Inferior parietal cortex (tissue), 1 donor: ENCODE measurements around the gene TBC1D8.
A peak's percentile ranks its signal among the peaks of the same experiment; 100 is the strongest.

Experiments
- DNase-seq: peaks from one replicate; pipeline ENCODE4 v3.0.0-alpha.2; 2016; ENCODE audit errors: extremely low spot score

TBC1D8 gene

DNA sequence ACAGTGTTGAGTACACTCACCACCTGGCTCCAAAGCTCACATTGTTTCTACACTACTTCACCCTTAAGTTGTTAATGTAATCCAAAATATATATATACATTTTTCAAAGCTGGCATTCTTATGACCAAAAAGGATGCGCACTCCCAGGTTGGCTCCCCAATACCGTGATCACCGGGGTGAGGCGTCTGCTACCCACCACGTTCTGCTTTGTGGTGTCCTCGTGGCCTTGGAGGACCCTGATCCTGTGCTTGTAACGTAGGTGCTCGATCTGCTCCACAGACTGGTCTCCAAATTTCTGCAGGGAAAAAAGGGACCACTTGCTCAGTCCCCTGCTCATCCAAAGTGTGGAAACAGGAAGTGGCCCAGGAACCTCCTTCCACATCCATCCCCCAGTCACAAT lies 123.3 kb downstream of the TBC1D8 start:
- DNase-seq, result no peak

DNA sequence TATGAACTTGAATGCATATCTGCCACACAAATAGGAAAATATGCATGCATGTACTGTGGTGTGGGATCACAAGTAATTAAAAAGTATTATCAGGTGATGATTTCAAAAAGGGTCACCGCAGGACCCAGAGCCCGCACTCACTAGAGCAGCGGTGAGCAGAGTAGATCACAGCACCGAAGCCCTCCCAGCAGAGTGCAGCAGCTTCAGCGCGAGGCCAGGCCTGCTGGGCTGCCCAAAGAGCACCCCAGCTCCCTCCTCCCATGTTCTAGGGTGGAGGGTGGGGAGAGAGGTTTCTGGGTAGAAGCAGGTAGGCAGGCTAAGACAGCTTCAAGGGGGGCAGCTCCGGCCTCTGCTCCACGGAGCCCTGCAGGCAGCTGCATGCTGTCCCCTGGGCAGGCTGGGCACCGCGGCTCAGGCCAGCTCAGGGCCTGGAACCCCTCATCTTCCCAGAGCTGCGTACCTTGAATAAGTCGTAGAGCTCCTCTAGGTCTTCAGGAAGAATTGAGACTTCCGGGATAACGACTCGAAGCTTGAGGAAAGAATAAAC lies 124.2 kb downstream of the TBC1D8 start:
- DNase-seq, result no peak

DNA sequence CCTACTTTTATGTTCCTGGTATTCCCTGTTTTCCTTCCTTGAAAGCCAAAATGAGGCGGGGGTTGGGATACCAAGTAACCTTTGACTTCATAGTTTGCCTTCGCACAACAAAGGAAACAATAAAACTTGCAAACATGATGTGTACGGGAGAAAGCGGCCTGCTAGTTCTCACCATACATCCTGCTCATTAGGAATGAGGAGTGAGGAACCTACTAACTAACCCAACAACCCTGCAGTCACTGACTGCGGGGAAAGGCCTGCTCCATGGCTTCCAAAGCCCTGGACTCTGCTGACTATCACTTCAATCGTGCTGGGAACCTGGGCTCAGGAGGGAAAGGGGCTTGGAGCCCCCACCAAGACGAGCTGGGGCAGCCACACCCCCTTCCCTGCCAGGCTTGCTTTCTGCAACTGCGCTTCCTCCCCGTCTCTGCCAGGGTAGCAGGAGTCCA lies 124.9 kb downstream of the TBC1D8 start:
- no peak for DNase-seq

DNA sequence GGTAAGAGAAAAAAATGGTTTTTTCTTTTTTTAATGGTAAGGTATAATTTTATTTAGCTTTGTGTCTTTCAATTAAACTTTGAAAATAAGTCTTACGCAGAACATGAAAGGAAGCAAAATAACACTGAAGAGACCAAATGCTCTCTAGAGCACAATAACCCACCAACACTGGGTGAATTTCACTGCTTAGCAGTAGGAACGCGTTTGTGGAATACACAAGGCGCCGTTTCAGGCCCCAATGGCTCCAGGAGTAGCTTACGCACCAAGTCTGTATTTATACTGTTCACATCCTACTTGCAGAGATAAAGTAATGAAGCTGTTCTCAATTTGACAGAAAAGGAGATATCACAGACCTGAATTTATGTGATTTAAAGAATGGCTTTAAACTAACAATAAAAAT lies 125.6 kb downstream of the TBC1D8 start:
- DNase-seq, result no peak

DNA sequence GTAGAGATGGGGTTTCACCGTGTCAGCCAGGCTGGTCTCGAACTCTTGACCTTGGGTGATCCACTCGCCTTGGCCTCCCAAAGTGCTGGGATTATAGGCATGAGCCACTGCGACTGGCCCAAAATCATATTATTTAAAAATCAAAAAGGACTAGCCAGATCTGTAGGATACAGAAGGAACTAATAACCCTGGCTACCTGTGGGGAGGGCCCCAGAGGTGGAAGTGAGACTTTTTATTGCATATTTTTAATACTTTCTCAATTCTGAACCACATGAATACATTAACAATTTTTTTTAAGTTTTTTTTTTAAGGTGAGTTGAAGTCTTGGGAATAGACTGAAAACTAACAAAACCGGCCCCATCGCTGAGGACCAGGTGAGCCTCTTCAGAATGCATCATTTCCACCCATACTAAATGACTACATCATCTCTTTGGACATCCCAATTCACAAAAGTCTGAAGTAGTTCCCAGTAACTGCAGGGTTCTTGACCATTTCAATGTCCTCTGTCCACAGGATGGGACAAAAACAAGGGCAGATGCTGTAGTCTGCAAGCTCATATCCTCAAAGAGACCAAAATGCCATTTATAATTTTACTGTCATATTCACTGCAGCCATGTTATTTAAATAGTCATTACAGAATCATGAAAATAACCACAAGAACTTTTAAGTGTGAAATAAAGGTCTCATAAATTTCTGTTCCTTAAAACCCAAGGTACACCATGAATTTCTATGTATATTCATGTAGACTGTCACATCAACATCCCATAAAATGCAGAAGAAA lies 127.7 kb downstream of the TBC1D8 start:
- DNase-seq, result no peak

DNA sequence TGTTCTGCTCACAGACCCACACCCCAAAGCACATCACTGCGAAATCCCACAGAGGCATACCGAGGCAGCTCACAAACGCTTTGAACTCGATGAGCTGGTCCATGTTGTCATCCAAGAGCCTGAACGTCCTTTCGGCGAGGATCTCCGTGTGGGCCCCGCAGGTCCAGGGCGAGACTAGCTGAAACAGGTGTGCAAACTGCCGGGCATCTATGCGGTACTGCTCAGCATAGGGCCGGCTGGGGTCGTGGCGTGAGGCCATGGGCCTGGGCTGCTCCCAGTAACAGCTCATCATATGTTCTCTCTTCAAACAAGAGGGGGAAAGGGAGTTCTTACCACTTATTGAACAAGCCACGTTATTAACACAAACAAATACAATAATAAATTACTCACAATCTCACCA lies 129.0 kb downstream of the TBC1D8 start:
- no peak for DNase-seq

DNA sequence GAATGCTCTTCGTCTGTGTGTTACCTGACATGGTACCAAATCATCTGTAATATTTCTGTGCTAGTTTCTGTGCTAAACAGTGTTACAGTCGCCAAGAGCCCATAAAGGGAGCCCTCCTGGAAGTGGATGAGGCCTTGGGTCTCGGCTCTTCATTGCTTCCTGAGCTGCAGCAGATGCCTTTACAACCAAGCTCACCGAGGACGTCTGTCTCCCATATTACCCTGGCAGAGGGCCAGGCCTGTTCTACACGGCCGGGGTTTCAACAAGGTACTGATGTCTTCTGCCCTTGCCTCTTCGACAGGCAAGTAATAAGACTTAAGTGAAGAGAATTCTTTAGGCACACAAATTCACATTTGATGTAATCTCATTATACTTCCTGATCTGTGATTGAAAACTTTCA lies 132.2 kb downstream of the TBC1D8 start:
- no peak for DNase-seq

DNA sequence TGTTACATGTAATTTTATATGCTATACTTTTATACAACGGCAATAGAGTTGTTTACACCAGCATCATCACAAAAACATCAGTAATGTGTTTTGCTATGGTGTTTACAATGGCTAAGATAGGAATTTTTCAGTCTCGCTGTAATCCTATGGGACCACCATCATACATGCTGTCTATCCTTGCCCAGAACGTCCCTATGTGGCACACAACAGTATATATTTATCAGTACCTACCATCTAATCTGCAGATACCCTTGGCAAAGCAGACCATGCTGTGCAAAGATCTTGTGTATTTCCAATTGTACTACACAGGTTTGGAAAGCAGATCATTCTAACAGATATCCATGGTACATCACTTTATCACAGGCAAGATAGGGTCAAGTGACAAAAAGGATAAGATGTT lies 133.8 kb downstream of the TBC1D8 start:
- no peak for DNase-seq

DNA sequence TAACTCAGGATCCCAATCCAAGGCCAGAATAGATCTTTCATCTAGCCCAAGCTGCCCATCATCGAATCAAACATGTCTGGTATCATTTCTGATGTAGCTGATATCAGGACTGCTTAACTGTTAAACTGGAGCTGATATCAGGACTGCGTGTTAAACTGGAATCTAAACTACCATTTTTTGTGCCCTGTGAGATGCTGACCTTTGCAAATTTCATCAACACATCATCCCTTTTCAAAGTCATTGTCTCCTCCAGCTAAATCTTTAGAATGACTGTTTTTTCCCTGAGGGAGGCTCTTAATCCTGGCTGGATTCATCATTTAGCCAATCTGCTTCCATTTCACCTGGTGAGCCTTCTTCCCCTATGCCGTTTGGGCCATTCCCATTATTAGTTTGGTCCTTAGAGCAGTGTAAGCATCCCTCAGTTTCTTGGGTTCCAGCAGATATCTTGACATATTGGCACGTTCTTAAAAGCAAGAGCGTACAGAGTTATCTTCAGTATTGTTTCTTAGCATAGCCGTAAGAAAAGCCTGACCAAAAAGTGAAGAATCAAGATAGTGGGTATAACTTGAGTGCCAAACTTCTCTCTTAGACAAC lies 136.8 kb downstream of the TBC1D8 start:
- no peak for DNase-seq

DNA sequence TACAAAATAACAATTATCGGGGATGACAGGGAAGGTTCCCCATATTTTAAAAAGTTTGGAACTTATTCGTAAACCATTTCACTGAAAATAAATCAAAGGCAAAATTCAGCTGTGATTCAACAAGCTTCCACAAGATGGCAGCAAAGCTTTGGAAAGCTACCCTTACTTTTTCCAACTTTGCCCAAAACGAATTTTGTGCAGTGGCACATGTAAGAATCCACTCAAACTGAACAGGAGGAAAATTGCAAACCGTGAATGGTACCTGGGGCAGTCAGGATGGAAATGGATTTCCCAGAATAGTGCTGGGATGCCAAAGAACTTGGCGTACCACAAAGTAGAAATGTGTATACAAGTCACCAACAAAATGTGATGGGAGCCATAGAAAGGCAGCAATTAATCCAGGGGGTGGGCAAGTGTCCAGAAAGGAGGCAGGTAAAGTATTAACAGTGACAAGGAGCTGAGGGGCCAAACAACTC lies 138.4 kb downstream of the TBC1D8 start:
- DNase-seq, result peak; percentile 84

DNA sequence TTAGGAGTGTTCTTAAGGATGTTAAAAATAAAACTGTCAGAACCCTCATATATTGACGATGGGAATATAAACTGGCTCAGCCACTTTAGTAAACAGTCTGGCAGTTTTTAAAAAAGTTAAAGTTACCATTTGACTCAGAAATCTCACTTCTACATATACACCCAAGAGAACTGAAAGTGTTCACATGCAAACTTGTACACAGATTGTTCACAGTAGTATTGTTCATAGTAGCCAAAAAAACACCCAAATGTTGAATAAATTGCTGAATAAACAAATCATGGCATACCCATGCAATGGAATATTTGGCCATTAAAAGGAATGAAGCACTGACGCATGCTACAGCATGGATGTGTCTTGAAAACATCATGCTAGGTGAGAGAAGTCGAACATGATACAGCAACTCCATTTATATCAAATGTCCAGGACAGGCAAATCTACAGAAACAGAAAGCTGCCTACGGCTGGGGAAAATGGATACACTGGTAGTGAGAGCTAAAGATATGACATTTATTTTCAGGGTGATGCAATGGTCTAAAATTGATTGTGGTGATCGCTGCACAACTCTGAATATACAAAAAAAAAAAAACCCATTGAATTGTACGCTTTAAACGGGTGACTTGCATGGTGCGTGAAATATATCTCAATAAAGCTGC lies 139.0 kb downstream of the TBC1D8 start:
- DNase-seq, result no peak

DNA sequence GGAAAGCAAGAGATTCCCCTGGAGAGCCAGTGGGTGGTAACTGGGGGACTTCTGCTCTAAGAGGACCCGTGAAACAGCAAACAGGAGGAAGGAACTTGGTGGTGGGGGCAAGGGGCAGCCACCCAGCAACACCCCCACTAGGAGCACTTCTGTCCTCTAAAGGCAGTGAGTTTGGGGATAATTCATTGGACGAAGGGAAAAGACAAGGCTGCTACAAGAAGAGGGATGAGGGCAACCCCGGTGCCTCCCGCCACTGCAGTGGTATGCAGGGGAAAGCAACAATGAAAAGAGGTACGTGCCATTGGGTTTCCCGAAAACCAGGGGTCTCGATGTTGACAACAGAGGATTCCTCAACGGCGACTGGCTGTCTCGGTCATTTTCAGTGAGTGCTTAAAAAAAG lies 140.0 kb downstream of the TBC1D8 start:
- DNase-seq, result no peak

DNA sequence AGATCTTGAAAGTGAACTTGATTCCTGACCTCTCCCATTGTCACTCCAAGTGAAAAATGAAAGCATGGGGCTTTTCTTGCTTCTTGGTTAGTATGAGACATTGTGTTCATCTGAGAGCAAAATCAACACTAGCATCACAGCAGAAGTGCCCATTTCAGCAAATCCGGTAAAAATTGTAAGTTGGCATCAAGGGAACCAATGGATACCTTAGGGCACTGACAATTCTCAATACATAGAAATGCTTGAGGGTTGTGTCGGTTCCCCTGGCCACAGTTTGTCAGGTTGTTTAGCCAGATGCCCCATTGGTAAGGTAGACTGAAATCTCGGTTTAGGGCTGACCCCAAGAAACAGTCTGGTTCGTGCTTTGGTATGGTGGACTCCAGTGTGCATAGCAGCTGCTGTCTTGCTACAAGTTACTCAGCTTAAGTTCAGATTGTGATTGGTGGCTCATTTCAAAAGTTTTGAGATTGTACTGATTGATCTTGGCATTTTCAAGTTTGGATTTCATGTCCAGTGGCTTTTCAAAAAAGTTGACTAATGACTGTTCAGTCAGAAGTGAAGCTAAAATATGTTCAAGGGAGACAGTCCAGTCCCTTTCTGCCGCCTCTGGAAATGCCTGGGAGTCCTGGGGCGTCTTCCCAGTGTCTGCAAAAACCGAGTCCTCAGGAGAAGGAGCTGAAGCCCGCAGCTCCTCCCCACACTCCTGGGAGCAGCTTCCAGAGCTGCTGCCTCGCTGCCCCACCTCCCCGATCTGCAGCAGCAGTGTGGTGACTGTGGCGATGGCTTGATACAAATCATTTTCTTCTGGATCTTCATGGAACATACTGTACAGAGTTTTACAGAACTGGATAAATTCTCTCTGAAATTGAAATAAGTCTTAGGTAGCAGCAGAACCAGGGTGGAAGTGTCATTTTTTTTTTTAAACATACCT lies 143.5 kb downstream of the TBC1D8 start:
- no peak for DNase-seq

DNA sequence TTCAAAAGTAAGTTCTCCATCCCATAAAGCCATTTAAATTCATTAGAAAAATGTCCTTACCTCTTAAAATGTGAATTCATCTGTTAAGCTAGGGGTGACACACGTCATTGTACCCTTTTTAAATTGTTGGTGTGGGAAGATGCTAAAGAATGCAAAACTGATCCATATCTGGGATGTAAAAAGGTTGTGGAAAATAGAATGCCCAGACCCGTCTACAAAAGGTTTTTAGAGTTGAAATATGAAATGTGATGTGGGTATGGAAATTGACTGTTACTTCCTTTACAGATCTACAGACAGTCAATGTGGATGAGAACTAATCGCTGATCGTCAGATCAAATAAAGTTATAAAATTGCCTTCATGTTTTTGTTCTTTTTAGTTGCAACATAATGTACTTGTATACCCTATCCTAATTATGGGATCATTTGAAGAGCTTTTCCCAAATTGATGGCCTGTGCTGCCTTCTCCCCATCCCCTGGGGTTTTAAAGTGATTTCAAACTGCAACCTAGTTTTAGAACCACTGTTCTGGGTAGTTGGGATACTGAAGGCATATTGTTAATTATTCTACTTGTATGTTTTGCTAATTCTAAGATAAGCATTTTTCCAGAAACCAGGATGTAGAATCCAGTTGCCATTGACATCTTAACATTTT lies 145.0 kb downstream of the TBC1D8 start:
- DNase-seq, result no peak

DNA sequence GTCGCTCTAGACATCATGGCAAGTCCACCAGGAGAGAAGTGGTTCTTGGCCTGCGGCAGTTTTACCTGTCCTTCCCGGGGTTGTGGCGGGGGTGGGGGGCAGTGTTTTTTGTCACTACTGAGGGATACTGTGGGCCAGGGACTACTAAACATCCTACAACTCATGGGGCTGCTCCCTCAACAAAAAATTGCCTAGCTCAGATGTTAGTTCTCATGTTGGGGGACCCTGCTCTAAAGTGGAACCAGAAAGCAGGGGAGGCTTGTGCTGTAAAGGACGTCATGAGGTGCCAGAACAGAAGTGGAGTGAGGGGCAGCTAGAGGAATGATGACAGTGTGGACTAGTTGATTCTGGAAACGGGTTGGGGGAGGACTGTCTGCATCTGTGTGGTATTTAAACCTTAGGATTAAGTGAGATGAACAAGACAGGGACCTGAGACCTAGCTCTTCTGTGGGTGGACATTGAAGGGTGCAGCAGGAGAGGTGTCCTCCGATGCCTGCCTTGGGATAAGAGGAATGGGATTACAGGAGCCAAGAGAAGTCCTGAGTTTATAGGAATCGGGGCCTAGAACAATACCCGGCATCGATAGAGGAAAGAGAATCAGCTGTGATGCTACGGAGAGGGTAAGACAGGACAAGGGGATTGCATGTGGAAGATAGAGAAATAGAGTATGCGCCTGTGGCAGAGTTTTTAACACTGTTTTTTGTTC lies 146.4 kb downstream of the TBC1D8 start:
- DNase-seq, result no peak

DNA sequence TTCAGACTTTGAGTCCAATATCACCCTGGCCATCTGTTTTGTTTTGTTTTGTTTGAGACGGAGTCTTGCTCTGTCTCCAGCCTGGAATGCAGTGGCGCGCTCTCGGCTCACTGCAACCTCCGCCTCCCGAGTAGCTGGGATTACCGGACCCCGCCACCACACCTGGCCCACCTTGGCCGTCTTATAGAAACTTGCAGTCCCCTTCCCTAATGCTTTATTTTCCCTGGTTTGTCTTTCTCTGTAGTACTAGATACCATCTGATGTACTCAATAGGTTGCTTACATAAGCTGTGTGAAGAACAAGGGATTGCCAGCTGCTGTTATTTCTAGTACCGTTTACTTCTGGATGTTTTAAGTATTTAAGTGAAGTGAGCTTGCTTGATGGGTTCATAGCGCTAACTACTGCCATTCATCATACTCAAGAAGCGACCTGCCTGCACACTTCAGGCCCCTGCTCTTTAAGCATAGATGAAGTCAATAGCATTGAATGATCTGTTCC lies 147.9 kb downstream of the TBC1D8 start:
- no peak for DNase-seq

DNA sequence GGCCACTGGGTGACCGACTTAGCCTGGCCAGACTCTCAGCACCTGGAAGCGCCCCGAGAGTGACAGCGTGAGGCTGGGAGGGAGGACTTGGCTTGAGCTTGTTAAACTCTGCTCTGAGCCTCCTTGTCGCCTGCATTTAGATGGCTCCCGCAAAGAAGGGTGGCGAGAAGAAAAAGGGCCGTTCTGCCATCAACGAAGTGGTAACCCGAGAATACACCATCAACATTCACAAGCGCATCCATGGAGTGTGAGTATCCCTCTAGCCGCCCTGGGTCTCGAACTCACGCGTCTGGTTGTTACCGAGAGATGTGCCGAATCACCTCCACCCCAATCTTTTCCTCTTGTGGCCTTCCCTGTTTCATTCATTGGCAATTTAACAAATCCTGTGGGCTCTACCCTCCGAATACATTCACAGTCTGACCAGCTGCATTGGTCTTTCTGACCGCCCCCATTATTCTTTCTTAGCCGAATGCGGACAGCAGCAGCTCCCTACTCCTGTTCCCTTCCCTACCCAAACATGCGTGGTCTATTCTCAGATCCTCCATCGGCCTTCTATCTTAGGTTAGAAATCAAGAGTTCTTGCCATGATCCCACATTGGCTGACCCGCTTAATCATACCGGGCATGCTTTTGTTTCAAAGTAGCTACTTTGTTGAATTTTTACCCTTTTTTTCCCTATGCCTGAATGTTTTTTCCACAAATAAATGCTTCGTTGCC lies 148.5 kb downstream of the TBC1D8 start:
- DNase-seq, result no peak

DNA sequence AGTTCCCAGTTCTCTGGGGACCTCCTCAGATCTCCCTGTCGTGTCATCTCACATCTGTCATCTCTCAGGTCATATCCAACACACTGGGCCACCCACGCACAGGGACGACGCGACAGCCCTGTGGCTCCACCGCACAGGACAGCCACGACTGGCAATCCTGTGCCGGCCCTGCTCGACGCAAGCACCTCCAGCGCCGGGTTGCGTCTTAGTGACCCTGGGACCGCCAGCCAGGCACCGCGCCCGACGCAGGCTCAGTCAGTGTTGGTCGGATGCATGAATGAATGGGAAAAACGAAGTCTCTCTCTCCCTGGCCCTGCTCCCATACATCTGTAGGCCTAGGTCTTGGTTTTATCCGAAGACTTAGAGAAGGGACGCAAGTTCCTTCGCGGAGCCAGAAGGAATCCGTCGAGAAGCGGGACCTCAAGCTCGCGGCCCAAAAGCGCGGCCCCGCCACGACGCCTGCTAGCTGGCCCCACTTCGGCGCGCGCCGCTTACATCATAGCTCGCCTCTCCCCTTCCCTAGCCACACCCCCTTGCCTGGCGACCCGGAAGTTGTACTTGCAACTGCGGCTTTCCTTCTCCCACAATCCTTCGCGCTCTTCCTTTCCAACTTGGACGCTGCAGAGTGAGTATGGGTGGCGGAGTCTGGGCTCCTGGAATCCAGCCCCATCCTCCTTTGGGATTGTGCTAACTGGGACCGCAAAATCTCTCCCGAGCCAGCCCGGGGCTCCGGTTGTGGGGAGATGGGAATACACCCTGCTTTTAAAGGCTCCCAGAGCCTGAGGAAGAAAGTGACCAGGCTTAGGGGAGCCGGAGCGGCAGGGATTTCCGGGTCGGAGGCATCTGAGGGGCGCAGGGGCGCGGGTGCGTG lies 149.3 kb downstream of the TBC1D8 start, which contains the start of gene RPL31:
Gene RPL31 (plus strand): TSS at position 599 of the 871 bp plus-strand sequence. CDS start 413 bp downstream, outside the sequence.
- DNase-seq, result peak; percentile 99
